GM13976 (cell line): Measurements from ENCODE around the gene SDC4.

Experiments
- DNase-seq: peaks from one replicate; pipeline ENCODE4 v3.0.0; 2012; ENCODE audit warnings: low spot score
- CTCF ChIP-seq: IDR thresholded peaks from 2 replicates; pipeline ENCODE4 v1.5.1; 2012; ENCODE audit warnings: borderline replicate concordance, mild to moderate bottlenecking; ENCODE audit not compliant: insufficient read depth; ENCODE audit errors: extremely low read depth, missing control alignments, control extremely low read depth
- in situ Hi-C: fragments of 300-500 bp; cut with MboI; formaldehyde crosslinking; loops from one replicate; pipeline ENCODE4 v1.12.0; 2022; ENCODE audit warnings: low sequenced_read_pairs, mixed read lengths, inconsistent platforms; ENCODE audit not compliant: unreplicated experiment

SDC4 gene

GRCh38 chr20:45347936-45348778, at the start of gene SDC4:
Gene SDC4 (minus strand): TSS chr20:45348424. CDS start chr20:45348384, 40 bp downstream.
- peak; percentile 67 for DNase-seq
- in situ Hi-C loops: no loop called here
- no peak for TF ChIP-seq CTCF

GRCh38 chr20:45395114-45395415, 46.8 kb upstream of the SDC4 start:
- TF ChIP-seq CTCF: no peak
- in situ Hi-C loops: no loop called here
- DNase-seq: no peak

- TF ChIP-seq CTCF: no peak
- no peak for DNase-seq
- in situ Hi-C loops: no loop called here
Measured at GRCh38 chr20:45394221-45395113, 46.2 kb upstream of the SDC4 start.

- no peak for DNase-seq
- no peak for TF ChIP-seq CTCF
- in situ Hi-C loops: no loop called here
Measured at GRCh38 chr20:45392733-45393132, 44.5 kb upstream of the SDC4 start.

- DNase-seq: no peak
Measured at GRCh38 chr20:45391559-45391958, 43.3 kb upstream of the SDC4 start.

GRCh38 chr20:45390931-45391330, 42.7 kb upstream of the SDC4 start:
- in situ Hi-C loops: no loop called here
- DNase-seq: no peak
- TF ChIP-seq CTCF: no peak

More at GRCh38 chr20:45391559-45391958, 43.3 kb upstream of the SDC4 start:
- in situ Hi-C loops: no loop called here
- no peak for TF ChIP-seq CTCF
